GM18907 (cell line): ENCODE data around the gene BTBD9.

ENCODE experiments used
- ATAC-seq: cut with Tn5 transposase; IDR thresholded peaks from one replicate; pipeline ENCODE4 v1.9.1; 2021; ENCODE audit warnings: mild to moderate bottlenecking, moderate library complexity; ENCODE audit not compliant: unreplicated experiment

The BTBD9 gene

DNA sequence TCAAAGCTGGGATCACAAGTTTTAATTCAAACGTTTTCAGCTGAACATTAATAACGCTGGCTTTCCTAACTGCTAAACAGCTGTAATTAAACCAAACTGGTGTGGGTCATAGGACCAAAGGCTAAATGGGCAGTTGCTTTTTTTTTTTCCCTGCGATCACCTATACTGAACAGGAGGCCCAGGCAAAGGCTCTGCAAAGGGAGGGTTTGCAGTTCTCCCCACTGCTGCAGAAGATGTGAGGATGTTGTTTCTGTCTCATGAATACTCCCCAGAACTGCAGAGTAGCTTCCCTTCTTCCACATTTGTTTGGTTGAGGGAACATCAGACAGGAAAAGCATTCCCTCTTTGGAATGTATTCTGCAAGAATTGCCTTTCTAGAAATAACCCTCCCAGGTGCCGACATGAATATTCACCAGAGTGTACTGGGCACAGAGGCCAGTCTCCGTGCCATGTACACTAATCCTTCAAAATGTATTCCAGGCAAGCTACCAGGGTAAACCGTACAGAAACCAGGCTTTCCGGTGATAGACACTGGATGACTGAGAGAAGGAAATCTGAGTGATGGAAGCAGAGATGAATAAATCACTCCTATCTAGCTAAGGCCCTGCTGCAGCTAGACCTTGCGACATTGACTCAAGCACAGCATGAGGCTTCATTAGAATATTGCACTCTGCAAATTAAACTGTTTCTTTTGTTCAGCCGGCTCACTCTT is 370.1 kb downstream of the BTBD9 start:
- ATAC-seq, result no peak

GRCh38 chr6:38268342-38268741 is 371.4 kb downstream of the BTBD9 start:
- no peak for ATAC-seq

GRCh38 chr6:38266921-38267354 is 372.8 kb downstream of the BTBD9 start:
- no peak for ATAC-seq

DNA sequence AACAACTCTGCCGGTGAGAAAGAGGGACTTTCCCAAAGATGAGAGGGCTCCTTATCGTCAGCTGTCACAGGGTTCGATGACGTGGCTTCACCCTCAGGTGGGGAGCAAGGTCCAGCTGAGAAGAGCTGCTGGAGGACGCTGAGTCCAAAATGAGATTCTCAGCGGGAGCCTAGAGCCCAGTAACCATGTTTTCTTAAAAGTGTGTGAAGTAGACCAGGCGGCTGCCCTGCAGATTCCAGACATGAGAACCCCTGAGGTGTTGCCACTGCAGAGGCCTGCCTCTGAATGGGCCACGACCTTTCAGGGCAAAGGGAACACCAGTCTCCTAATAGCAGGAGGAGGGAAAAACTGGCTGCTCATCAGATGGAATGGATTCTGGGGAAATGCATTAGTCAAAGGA is 375.1 kb downstream of the BTBD9 start:
- no peak for ATAC-seq

- no peak for ATAC-seq
Observed at GRCh38 chr6:38262609-38263008, 377.1 kb downstream of the BTBD9 start.

- ATAC-seq, result no peak
Observed at GRCh38 chr6:38262026-38262425, 377.7 kb downstream of the BTBD9 start.

GRCh38 chr6:38261626-38262025 is 378.1 kb downstream of the BTBD9 start:
- no peak for ATAC-seq

GRCh38 chr6:38259736-38260135 is 380.0 kb downstream of the BTBD9 start:
- ATAC-seq, result no peak

- no peak for ATAC-seq
Observed at GRCh38 chr6:38248500-38249234, 391.1 kb downstream of the BTBD9 start.

DNA sequence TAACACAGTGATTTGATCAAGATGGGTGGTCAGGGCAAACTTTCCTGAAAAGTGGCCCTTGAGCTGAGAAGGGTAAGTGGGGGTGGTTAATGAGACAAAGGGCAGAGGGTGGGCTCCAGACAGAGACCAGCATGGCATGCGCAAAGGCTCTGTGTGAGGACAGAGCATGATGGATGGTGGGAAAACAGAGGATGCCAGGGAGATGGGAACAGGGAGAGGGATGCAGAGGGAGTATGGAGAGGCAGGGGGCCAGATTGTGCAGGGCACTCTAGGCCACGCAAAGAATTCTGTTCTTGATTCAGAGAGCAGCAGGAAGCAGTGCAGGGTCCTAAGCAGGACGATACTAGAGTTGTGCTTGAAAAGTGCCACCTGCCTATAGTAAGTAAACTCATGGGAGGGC is 394.4 kb downstream of the BTBD9 start:
- no peak for ATAC-seq

DNA sequence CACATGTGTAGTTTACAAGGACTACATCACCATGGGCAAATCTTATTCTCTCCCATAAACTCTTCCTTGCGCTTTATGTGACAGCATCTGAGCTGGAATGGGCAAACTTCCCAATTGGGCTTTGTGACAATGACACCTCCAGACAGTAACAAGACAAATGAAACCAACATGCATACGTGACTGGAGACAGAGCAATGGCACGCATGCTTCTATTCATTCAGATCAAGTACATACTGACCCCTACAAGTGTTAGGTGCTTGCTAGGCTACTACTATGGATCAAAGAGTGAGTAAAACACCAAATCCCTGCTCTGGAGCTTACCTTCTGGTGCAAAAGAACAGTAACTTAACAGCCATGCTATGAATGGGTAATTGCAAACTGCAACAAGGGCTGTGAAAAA is 394.9 kb downstream of the BTBD9 start:
- ATAC-seq, result no peak

GRCh38 chr6:38241200-38241871 is 398.4 kb downstream of the BTBD9 start:
- no peak for ATAC-seq

DNA sequence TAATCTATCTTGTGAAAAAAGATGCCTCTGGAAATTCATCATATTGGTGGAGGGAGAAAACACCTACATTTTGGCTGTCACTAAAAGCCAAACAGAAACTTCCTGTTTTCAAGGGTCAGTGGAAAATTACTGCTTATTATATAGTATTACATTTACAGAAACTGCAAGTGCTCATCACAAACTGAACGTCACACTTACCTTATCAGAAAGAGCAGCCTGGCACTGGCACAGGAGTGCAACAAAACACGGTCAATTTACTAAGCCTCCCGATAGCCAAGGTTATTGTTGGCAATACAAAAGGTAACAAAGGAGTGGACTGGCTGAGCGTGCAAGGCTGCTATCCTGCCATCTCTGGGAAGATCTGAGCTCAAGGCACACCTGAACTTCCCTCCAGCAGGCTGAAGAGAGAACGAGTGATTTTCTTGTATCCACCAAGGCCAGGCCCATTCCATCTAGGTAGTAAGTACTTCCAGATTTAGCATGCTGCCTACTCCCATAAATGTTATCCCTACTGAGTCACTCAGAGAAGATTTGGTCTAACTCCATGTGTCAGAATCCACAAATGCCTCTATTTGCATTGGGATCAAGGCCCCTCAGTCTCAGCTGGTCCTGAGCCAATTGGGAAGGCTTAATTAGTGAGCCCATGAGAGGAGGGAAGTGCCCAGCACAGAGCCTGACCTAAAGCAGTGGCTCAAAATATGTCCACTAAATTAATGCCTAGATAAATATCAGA is 399.8 kb downstream of the BTBD9 start:
- ATAC-seq, result no peak

DNA sequence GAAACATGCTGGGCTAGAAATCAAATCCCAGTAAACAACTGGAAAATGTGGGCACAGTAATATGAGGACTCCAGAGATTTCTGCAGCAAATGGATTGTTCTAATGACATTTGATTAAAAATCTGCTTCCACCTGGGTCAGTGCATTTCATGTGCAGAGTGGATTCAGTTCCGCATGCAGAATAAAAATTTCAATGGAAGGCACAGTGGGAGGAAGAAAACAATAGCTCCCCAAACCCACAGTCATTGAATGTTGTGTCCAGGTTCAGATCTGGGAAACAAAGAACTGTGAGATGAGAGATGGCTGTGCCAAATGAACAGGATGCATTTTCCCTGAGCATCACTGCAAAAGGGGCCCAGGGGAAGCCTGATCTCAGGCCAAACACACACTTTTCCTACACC is 403.1 kb downstream of the BTBD9 start:
- no peak for ATAC-seq

- peak; percentile 72 for ATAC-seq
Observed at GRCh38 chr6:38234934-38235682, 404.6 kb downstream of the BTBD9 start.

DNA sequence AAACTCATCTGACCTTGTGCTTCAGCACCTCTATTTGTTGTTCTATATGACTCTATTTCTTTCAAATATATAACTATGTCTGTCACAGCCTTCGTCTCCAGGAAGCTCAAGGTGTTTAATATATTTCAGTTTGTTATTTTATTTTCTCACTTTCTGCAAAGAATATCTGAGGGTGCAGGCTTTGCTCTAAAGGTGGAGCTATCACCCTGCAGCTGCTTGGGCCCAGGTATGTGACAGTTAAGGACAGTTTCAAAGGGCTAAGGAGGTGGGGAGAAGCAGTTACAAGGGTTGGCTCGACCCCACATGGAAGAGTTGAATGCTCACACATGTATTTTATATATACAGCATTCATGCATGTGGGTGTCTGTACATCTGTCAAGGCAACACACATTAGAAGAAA is 405.6 kb downstream of the BTBD9 start:
- ATAC-seq, result no peak

- no peak for ATAC-seq
Observed at GRCh38 chr6:38233161-38233791, 406.5 kb downstream of the BTBD9 start.

DNA sequence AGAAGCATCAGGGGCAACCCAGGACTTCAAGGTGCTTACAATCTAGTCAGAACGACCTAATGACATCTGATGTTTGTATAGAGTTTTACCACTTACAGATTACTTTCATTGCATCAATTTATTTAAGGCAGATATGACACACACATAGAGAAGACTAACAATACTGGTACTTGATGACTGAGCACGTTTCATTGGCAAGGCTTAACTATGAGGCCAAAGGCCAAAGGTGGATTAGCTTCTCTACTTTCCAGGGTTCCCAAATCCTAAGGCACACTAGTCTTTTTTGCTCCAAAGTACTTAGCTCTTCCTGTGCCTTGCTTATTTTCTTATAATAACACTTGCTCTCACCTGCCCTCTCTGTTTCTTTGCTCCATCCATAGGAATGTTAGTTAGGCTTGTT is 414.0 kb downstream of the BTBD9 start:
- ATAC-seq, result no peak

DNA sequence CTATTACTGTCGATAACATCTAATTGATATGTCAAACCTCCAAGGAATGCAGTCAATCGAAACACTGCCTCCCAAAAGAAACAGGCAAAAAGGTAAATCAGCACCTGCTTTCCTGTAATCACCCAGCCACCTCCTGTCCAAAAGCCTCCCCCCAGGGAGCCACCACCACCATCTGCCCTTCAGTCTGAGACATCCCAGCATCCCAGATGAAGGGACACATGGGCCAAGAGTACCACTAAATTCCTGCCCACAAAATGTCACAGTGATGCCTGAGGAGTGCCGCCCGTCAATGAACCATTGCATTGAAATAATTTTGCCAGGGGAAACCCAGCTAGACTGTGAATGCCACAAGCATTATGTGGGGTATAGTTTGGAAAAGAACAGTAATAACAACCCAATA is 418.5 kb downstream of the BTBD9 start:
- ATAC-seq, result no peak

- ATAC-seq, result no peak
Observed at GRCh38 chr6:38220069-38220723, 419.5 kb downstream of the BTBD9 start.
